Measurements from ENCODE around the gene MST1. TPM values are rescaled to one million over a fixed set of nuclear protein-coding genes. Genes with fewer than 3 reads are reported as not detected.

The MST1 gene
- total RNA-seq, 2 experiments from 2014 or later, result 8.6 to 12.4 TPM

DNA sequence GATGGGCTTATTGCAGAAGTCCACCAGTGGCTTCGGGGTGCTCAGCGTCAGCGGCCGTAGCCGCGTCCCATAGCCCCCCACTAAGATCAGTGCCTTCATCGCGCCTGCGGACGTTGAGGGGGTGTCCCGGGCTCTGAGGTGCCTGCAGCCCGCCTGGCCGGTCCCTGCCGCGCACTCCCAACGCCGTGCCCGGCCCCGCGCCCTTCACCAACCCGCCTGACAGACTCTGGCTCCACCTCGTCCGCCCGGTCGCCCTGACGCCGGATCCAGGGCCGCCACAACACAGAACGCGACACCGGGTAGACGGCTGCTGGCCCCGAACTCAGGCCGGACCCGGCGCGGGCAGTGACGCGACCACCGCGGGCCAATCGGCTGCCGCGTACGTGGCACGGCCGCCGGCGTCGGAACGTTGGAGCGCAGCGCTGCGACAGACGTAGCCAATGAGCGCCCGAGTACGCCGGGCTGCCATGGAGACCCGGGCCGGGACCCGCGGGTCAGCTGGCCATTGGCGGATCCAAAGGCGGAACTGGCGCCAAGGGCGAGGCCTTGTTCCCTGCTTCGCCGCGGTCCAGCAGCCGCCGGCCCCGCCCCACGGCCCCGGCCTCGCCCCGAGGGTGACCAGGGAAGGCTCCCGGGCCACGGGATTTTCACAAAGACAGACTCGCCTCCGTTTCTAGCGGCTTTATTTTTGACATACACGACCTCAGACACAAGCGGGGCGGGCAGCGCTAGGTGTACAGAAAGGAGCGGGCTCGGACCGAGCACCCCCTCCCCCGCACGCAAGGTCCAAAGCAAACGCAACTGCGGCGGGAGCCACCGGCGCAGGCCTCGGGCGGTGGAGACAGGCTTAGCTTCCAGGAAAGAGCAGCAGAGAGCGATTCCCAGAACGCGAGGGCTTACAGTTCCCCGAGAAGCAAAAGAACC is 34.6 kb upstream of the MST1 start, which contains the start of gene GMPPB:
GMPPB (minus strand) TSS at position 324 of the 924 bp plus-strand sequence; CDS start at position 99, 225 bp downstream.
- H3K36me3 Mint-ChIP-seq (ENCODE audit: low read depth), result peaks cover 33% of the 10 kb centered on the region
- H3K27me3 Mint-ChIP-seq, result no peaks in the 10 kb centered on the region
- CTCF ChIA-PET, result interaction anchor here (0.6 to 2.4 kb wide), 3 partner anchors 15 to 184 kb away, joined by 3 to 12 read pairs (median 6); no protein-coding TSS in a partner anchor
- H3K4me1 Mint-ChIP-seq, result peaks cover 44% of the 10 kb centered on the region
- H3K9me3 Mint-ChIP-seq, result no peaks in the 10 kb centered on the region
- H3K27ac Mint-ChIP-seq, result peak within 1 kb of the TSS; percentile 97
- peak; percentile 96 for DNase-seq
- peak within 1 kb of the TSS; percentile 91 for H3K4me3 Mint-ChIP-seq
- POLR2A ChIA-PET, result interaction anchor here (0.7 to 2.2 kb wide), 20 partner anchors 11 to 630 kb away, joined by 3 to 8 read pairs (median 4); partner anchors contain the start of genes INKA1, IP6K1, QRICH1 and TRAIP

GRCh38 chr3:49723296-49723627 is 34.0 kb upstream of the MST1 start:
- Mint-ChIP-seq H3K9me3 (no peaks in the 10 kb centered on the region), H3K36me3 (ENCODE audit: low read depth) (peaks cover 37% of the 10 kb centered on the region), H3K27ac (peak overlapping the region; percentile 97), H3K27me3 (no peaks in the 10 kb centered on the region), H3K4me3 (peak overlapping the region; percentile 91), H3K4me1 (peaks cover 49% of the 10 kb centered on the region)
- peak; percentile 79 for DNase-seq
- CTCF ChIA-PET, result interaction anchor here (0.6 to 2.4 kb wide), 4 partner anchors 15 to 583 kb away, joined by 3 to 12 read pairs (median 5); no protein-coding TSS in a partner anchor
- POLR2A ChIA-PET, result interaction anchor here (0.6 to 2.2 kb wide), 16 partner anchors 10 to 252 kb away, joined by 3 to 11 read pairs (median 4); partner anchors contain the start of genes INKA1 and IP6K1

GRCh38 chr3:49722896-49723295 is 33.6 kb upstream of the MST1 start:
- peak overlapping the region; percentile 97 for H3K27ac Mint-ChIP-seq
- no peak for DNase-seq
- no peaks in the 10 kb centered on the region for H3K9me3 Mint-ChIP-seq
- H3K4me1 Mint-ChIP-seq, result peaks cover 49% of the 10 kb centered on the region
- peaks cover 37% of the 10 kb centered on the region for H3K36me3 Mint-ChIP-seq (ENCODE audit: low read depth)
- H3K27me3 Mint-ChIP-seq, result no peaks in the 10 kb centered on the region
- POLR2A ChIA-PET, result interaction anchor here (0.6 to 2.2 kb wide), 10 partner anchors 10 to 183 kb away, joined by 3 to 11 read pairs (median 5); partner anchors contain the start of genes INKA1 and IP6K1
- peak overlapping the region; percentile 91 for H3K4me3 Mint-ChIP-seq
- CTCF ChIA-PET, result interaction anchor here (0.6 to 2.4 kb wide), 2 partner anchors 183 to 583 kb away, joined by 4 to 12 read pairs; no protein-coding TSS in a partner anchor

DNA sequence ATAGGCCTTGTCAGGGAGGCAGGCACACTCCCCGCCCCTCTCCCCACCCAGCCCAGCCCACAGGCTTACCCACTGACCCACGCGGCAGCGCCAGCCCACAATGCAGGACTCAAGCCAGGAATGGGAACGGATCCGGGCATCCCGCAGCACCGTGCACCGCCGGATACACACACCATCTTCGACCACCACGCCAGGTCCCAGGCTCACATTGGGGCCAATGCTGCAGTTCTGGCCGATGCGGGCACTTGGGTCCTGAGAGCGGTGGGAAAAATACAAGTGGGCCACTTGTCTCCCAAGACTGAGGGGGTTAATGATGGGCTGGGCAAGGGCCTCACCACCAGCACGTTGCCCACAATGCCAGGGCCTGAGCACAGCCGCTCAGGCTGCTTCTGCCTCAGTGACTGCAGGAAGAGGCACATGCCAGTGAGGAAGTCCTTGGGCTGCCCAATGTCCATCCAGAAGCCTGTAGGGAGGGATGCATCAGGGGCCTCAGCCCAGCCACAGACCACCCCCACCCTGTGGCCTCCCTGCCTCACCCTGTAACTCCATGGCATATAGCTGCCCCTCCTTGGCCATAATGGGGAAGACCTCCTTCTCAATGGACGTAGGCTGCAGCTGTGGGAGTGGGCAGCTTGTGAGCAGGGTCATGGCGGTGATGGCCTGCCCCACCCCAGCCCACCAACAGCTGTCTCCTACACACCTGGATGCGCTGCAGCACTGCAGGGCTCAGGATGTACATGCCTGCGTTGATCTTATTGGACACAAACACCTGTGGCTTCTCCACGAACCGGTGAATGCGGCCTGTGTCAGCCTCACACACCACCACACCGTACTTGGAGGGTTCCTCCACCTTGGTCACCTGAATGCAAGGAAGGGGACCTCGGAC is 32.9 kb upstream of the MST1 start:
- DNase-seq, result peak; percentile 15
- ChIA-PET POLR2A (interaction anchor here (1.2 to 1.5 kb wide), 3 partner anchors 10 to 82 kb away, joined by 5 to 11 read pairs (median 6); partner anchors contain the start of genes INKA1 and IP6K1), CTCF (no interaction called here)
- H3K4me3 Mint-ChIP-seq, result peak overlapping the region; percentile 91
- peaks cover 53% of the 10 kb centered on the region for H3K4me1 Mint-ChIP-seq
- H3K27me3 Mint-ChIP-seq, result no peaks in the 10 kb centered on the region
- H3K9me3 Mint-ChIP-seq, result no peaks in the 10 kb centered on the region
- H3K36me3 Mint-ChIP-seq (ENCODE audit: low read depth), result peaks cover 36% of the 10 kb centered on the region
- H3K27ac Mint-ChIP-seq, result peak overlapping the region; percentile 97

DNA sequence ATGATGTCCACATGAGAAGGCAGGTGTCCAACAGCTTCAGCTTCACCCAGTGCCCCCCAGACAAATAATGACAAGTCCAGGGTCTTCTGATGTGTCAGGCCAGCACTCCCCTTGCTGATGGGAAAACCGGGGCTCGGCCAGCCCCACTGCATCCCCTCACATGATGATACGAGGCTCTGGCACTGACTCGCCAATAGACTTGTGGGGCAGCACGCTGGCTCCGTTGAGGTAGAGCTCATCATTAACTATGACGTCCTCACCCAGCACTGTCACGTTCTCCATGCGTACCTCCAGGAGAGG is 32.3 kb upstream of the MST1 start:
- no peak overlapping the region for H3K27ac Mint-ChIP-seq
- H3K4me1 Mint-ChIP-seq, result peaks cover 53% of the 10 kb centered on the region
- H3K9me3 Mint-ChIP-seq, result no peaks in the 10 kb centered on the region
- CTCF ChIA-PET, result no interaction called here
- peaks cover 36% of the 10 kb centered on the region for H3K36me3 Mint-ChIP-seq (ENCODE audit: low read depth)
- no peaks in the 10 kb centered on the region for H3K27me3 Mint-ChIP-seq
- H3K4me3 Mint-ChIP-seq, result peak overlapping the region; percentile 91
- DNase-seq, result no peak
- POLR2A ChIA-PET, result interaction anchor here (1.2 kb wide), 1 partner anchor 9 kb away, joined by 4 read pairs; no protein-coding TSS in a partner anchor

- ChIA-PET POLR2A (interaction anchor here (1.2 to 1.8 kb wide), 3 partner anchors 9 to 118 kb away, joined by 3 to 4 read pairs (median 4); partner anchors contain the start of gene IP6K1), CTCF (no interaction called here)
- DNase-seq, result peak; percentile 15
- peak overlapping the region; percentile 45 for H3K27ac Mint-ChIP-seq
- H3K27me3 Mint-ChIP-seq, result no peaks in the 10 kb centered on the region
- H3K4me3 Mint-ChIP-seq, result no peak overlapping the region
- H3K36me3 Mint-ChIP-seq (ENCODE audit: low read depth), result peaks cover 36% of the 10 kb centered on the region
- peaks cover 53% of the 10 kb centered on the region for H3K4me1 Mint-ChIP-seq
- no peaks in the 10 kb centered on the region for H3K9me3 Mint-ChIP-seq
Measured at GRCh38 chr3:49720855-49721595, 31.8 kb upstream of the MST1 start.

GRCh38 chr3:49719214-49719884 is 30.1 kb upstream of the MST1 start, which contains the start of gene AMIGO3:
AMIGO3 (minus strand) TSS chr3:49719684; CDS start chr3:49719465, 219 bp downstream.
- Mint-ChIP-seq H3K27me3 (no peaks in the 10 kb centered on the region), H3K27ac (peak within 1 kb of the TSS; percentile 74), H3K36me3 (ENCODE audit: low read depth) (peaks cover 36% of the 10 kb centered on the region), H3K4me1 (peaks cover 47% of the 10 kb centered on the region), H3K9me3 (no peaks in the 10 kb centered on the region), H3K4me3 (peak within 1 kb of the TSS; percentile 77)
- DNase-seq, result peak; percentile 92
- ChIA-PET POLR2A (interaction anchor here (0.6 to 2.2 kb wide), 7 partner anchors 18 to 369 kb away, joined by 3 to 6 read pairs (median 3); partner anchors contain the start of genes INKA1, IP6K1 and RBM5), CTCF (interaction anchor here (0.7 to 2.4 kb wide), 7 partner anchors 9 to 218 kb away, joined by 3 to 8 read pairs (median 3); partner anchors contain the start of gene INKA1)

- no peaks in the 10 kb centered on the region for H3K27me3 Mint-ChIP-seq
- H3K4me1 Mint-ChIP-seq, result peaks cover 44% of the 10 kb centered on the region
- ChIA-PET CTCF (interaction anchor here (0.7 to 2.4 kb wide), 6 partner anchors 10 to 218 kb away, joined by 3 to 8 read pairs (median 4); partner anchors contain the start of gene INKA1), POLR2A (interaction anchor here (0.9 to 2.2 kb wide), 4 partner anchors 18 to 370 kb away, joined by 3 to 6 read pairs (median 4); partner anchors contain the start of genes INKA1 and RBM5)
- H3K36me3 Mint-ChIP-seq (ENCODE audit: low read depth), result peaks cover 39% of the 10 kb centered on the region
- no peak overlapping the region for H3K27ac Mint-ChIP-seq
- DNase-seq, result no peak
- peak overlapping the region; percentile 77 for H3K4me3 Mint-ChIP-seq
- H3K9me3 Mint-ChIP-seq, result no peaks in the 10 kb centered on the region
Measured at GRCh38 chr3:49718858-49719213, 29.6 kb upstream of the MST1 start.

DNA sequence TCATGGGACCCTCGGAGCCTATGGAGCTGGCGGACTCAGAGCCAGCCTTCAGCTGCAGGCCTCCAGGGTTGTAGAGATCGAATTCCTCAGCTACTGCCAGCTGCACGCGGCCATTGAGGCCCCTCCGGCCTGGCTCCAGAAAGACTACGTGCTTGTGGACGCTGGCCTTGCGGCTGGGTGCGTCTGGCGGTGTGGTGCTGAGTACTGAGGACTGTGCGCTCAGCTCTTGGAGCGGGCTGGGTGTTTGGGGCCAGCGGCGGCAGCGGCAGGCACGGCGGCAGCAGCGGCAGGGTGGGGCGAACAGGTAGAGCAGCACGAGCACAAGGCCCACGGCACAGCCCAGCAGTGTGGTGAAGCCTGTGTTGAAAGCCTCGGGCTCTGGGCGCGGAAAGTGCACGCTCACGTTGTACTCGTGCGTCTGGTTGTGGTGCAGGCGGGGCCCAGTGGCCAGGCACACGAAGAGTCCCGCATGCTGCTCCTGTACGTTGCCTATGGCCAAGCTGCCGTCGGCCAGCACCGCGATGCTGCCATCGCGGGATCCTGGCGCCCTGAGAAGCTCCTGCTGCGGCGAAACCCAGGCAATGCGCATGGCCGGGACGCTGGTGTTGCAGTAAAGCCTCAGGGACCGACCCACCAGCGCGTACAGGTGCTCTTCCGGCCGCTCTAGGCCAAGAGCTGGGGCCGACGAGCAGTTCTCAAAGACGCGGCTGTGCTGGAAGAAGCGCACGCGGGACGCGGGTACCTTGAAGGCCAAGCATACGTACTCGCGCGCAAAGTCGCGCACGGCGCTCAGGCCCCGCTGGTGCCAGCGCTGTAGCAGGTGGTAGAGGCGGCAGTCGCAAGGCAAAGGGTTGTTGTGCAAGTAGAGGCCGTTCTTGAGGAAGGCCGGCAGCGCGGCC is 28.9 kb upstream of the MST1 start:
- H3K27me3 Mint-ChIP-seq, result no peaks in the 10 kb centered on the region
- DNase-seq, result no peak
- CTCF ChIA-PET, result interaction anchor here (0.7 to 2.4 kb wide), 3 partner anchors 85 to 178 kb away, joined by 3 to 8 read pairs (median 7); partner anchors contain the start of gene INKA1
- no peaks in the 10 kb centered on the region for H3K9me3 Mint-ChIP-seq
- peaks cover 37% of the 10 kb centered on the region for H3K36me3 Mint-ChIP-seq (ENCODE audit: low read depth)
- peaks cover 43% of the 10 kb centered on the region for H3K4me1 Mint-ChIP-seq
- POLR2A ChIA-PET, result interaction anchor here (1.1 to 2.2 kb wide), 2 partner anchors 17 to 69 kb away, joined by 3 to 6 read pairs; no protein-coding TSS in a partner anchor
- H3K4me3 Mint-ChIP-seq, result peak overlapping the region; percentile 77
- no peak overlapping the region for H3K27ac Mint-ChIP-seq

DNA sequence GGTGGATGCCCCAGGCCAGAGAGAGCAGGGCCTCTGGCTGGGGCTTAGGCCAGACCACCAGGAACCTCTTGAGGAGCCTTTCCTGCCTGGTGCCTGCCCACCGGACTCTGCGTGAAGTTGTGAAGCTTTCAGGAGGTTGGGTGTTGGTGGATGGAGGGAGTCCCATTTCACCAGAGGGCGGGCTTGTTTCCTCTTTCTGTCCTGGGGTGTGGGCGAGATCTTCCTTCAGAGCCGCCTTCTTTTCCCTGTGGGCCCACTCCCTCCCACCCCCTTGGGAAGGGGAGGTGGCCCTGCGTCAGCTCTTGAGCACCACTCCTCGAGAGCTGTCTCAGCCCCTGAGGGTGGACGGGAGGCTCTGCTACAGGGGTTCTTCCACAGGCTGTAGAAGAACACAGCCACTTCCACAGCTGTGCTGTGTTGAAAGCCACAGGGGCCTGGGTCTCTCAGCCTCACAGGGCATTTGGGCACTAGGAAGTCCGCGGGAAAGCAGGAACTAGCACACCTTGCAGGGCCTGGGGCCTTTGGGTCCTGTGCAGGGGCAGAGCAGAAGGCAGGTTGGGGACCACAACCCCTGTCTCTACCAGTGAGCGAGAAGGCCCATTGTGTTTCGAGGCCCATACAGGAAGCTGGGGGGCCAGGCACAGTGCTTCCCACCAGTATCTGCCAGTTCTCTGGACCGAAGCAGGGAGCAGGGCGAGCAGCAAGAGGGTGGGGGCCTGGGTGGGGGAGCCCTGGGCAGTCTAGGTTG is 28.1 kb upstream of the MST1 start:
- no peak for DNase-seq

More for the DNA sequence above, 28.1 kb upstream of the MST1 start:
- Mint-ChIP-seq H3K27ac (no peak overlapping the region), H3K27me3 (no peaks in the 10 kb centered on the region), H3K9me3 (no peaks in the 10 kb centered on the region), H3K4me1 (peaks cover 43% of the 10 kb centered on the region), H3K36me3 (ENCODE audit: low read depth) (peaks cover 31% of the 10 kb centered on the region), H3K4me3 (no peak overlapping the region)
- CTCF ChIA-PET, result no interaction called here
- POLR2A ChIA-PET, result interaction anchor here (1.3 to 2.2 kb wide), 2 partner anchors 9 to 17 kb away, joined by 5 to 6 read pairs; no protein-coding TSS in a partner anchor

Data from activated CD4-positive, alpha-beta memory T cell treated with anti-CD3 and anti-CD28 coated beads, Interleukin-2, amount 10 ng/mL, durations not matched to agents 7 days and 5 days (primary cell).